HepG2 (cell line): Measurements from ENCODE around the gene ZBTB46. TPM values are rescaled to one million over a fixed set of nuclear protein-coding genes. Genes with fewer than 3 reads are reported as not detected.

Source experiments
- FIP1L1 ChIP-seq: fragments of 200-400 bp; formaldehyde crosslinking; IDR thresholded peaks from 2 replicates; pipeline ENCODE4 v1.6.1; 2018; ENCODE audit warnings: low read depth, mild to moderate bottlenecking, low read length, moderate library complexity, borderline replicate concordance; ENCODE audit not compliant: insufficient read depth
- GABPA ChIP-seq, 2 experiments: IDR thresholded peaks; 2 replicates each; pipeline ENCODE4 v1.6.1; 2011 to 2016; ENCODE audit warnings: low read depth in 2 of 2, low read length in 1 of 2, missing biosample characterization in 1 of 2, missing genetic modification characterization in 1 of 2
- HMG20A ChIP-seq: IDR thresholded peaks from 2 replicates; pipeline ENCODE4 v1.6.1; 2016; ENCODE audit warnings: borderline replicate concordance
- HNRNPLL ChIP-seq: fragments of 200-400 bp; formaldehyde crosslinking; IDR thresholded peaks from 2 replicates; pipeline ENCODE4 v1.6.1; 2017; ENCODE audit warnings: mild to moderate bottlenecking, low read depth, low read length; ENCODE audit not compliant: poor library complexity, severe bottlenecking
- LBX2 ChIP-seq: sonication (generic); formaldehyde crosslinking; IDR thresholded peaks from 2 replicates; pipeline ENCODE4 v1.5.0; 2020; ENCODE audit warnings: missing genetic modification reagents, mild to moderate bottlenecking, borderline replicate concordance
- MLLT10 ChIP-seq: sonication (generic); formaldehyde crosslinking; IDR thresholded peaks from 2 replicates; pipeline ENCODE4 v1.4.0; 2020; ENCODE audit warnings: missing genetic modification reagents
- MYNN ChIP-seq: sonication (generic); formaldehyde crosslinking; IDR thresholded peaks from 2 replicates; pipeline ENCODE4 v1.4.0; 2020; ENCODE audit warnings: mild to moderate bottlenecking, low read depth, missing genetic modification reagents
- POLR2AphosphoS5 ChIP-seq: IDR thresholded peaks from 2 replicates; pipeline ENCODE4 v1.6.1; 2012; ENCODE audit warnings: low read depth, low read length
- RNF2 ChIP-seq: fragments of 450-650 bp; conservative IDR thresholded peaks from 2 replicates; pipeline ENCODE4 v1.6.1; 2016; ENCODE audit warnings: low read depth
- SNAI1 ChIP-seq: sonication (generic); formaldehyde crosslinking; IDR thresholded peaks from 2 replicates; pipeline ENCODE4 v1.5.0; 2020; ENCODE audit warnings: mild to moderate bottlenecking, missing genetic modification reagents, borderline replicate concordance
- SNAPC4 ChIP-seq: sonication (generic); formaldehyde crosslinking; IDR thresholded peaks from 2 replicates; pipeline ENCODE4 v1.4.0; 2020; ENCODE audit warnings: mild to moderate bottlenecking, missing genetic modification reagents
- SP4 ChIP-seq: sonication (generic); formaldehyde crosslinking; IDR thresholded peaks from 2 replicates; pipeline ENCODE4 v1.8.1; 2023; ENCODE audit warnings: mild to moderate bottlenecking, missing genetic modification reagents
- ZFP36 ChIP-seq: fragments of 150-350 bp; IDR thresholded peaks from 2 replicates; pipeline ENCODE4 v1.6.1; 2018; ENCODE audit warnings: borderline replicate concordance, low read length, low read depth; ENCODE audit not compliant: partially characterized antibody
- ZFP36L2 ChIP-seq: sonication (generic); formaldehyde crosslinking; IDR thresholded peaks from 2 replicates; pipeline ENCODE4 v1.4.0; 2020; ENCODE audit warnings: missing genetic modification reagents
- ZFP82 ChIP-seq: sonication (generic); formaldehyde crosslinking; IDR thresholded peaks from 2 replicates; pipeline ENCODE4 v1.5.1; 2020; ENCODE audit warnings: mild to moderate bottlenecking, missing genetic modification reagents, borderline replicate concordance
- ZNF317 ChIP-seq: sonication (generic); formaldehyde crosslinking; IDR thresholded peaks from 2 replicates; pipeline ENCODE4 v1.5.0; 2020; ENCODE audit warnings: mild to moderate bottlenecking, missing genetic modification reagents
- ZNF468 ChIP-seq: sonication (generic); formaldehyde crosslinking; IDR thresholded peaks from 2 replicates; pipeline ENCODE4 v1.8.0; 2022; ENCODE audit warnings: mild to moderate bottlenecking, moderate library complexity, missing genetic modification reagents
- ZNF550 ChIP-seq: sonication (generic); formaldehyde crosslinking; IDR thresholded peaks from 2 replicates; pipeline ENCODE4 v1.4.0; 2020; ENCODE audit warnings: mild to moderate bottlenecking, missing genetic modification reagents, borderline replicate concordance
- ZNF589 ChIP-seq: sonication (generic); formaldehyde crosslinking; conservative IDR thresholded peaks from 2 replicates; pipeline ENCODE4 v1.8.0; 2022; ENCODE audit warnings: mild to moderate bottlenecking, moderate library complexity, missing genetic modification reagents
- ZNF674 ChIP-seq: sonication (generic); formaldehyde crosslinking; IDR thresholded peaks from 2 replicates; pipeline ENCODE4 v1.5.0; 2020; ENCODE audit warnings: low read depth, mild to moderate bottlenecking, missing genetic modification reagents
- ZNF766 ChIP-seq: sonication (generic); formaldehyde crosslinking; IDR thresholded peaks from 2 replicates; pipeline ENCODE4 v1.5.0; 2020; ENCODE audit warnings: missing genetic modification reagents, borderline replicate concordance
- ZNF788 ChIP-seq: sonication (generic); formaldehyde crosslinking; IDR thresholded peaks from 2 replicates; pipeline ENCODE4 v1.5.0; 2020; ENCODE audit warnings: mild to moderate bottlenecking, missing genetic modification reagents, borderline replicate concordance
- polyA plus RNA-seq, 8 experiments: library from polyadenylated mRNA; depleted of rRNA in 3 of 8; stranded (reverse) in 7 of 8; unstranded in 1 of 8; fragments of >200 nt; fragmentation: Illumina TruSeq in 4 of 8; extraction: Trizol in 4 of 8; gene quantifications; 2 replicates each; pipeline versions ENCODE4 v1.2.1 to v1.2.3, GENCODE V29; 2011 to 2016; ENCODE audit warnings: low read depth in 4 of 8, missing spikeins in 1 of 8, mixed read lengths in 1 of 8; ENCODE audit not compliant: insufficient read depth in 1 of 8
- total RNA-seq, 5 experiments: library from RNA; depleted of rRNA; stranded (reverse); fragments of >200 nt; fragmentation: Illumina TruSeq; extraction: Trizol; gene quantifications; 2 replicates each; pipeline ENCODE4 v1.2.3, GENCODE V29; 2016; ENCODE audit warnings: low read depth in 1 of 5
- TF ChIP-seq, protein P1 (sequence below): sonication (generic); formaldehyde crosslinking; IDR thresholded peaks from 2 replicates; pipeline ENCODE4 v1.8.0; 2022; ENCODE audit warnings: mild to moderate bottlenecking, missing genetic modification reagents; ENCODE audit not compliant: insufficient replicate concordance

ZBTB46 gene
- total and polyA plus RNA-seq, 2 of the 13 experiments (the other 11 are each of a cell fraction or from before 2014, with no cell fraction given): 1.6 to 13.5 TPM

- TF ChIP-seq ZFP36 (no peak), SNAI1 (CRISPR knock-in tag) (no peak), MLLT10 (CRISPR knock-in tag) (no peak), ZFP36L2 (CRISPR knock-in tag) (no peak), HMG20A (CRISPR knock-in tag) (no peak), ZNF589 (CRISPR knock-in tag) (no peak), FIP1L1 (peak; percentile 27; the same call in 1 of the 2 replicates), ZNF550 (CRISPR knock-in tag) (no peak), LBX2 (no peak), SP4 (CRISPR knock-in tag) (no peak), RNF2 (no peak), MYNN (CRISPR knock-in tag) (no peak), ZNF468 (no peak), ZFP82 (CRISPR knock-in tag) (no peak), ZNF674 (CRISPR knock-in tag) (no peak), ZNF317 (no peak), POLR2AphosphoS5 (peak; percentile 79), GABPA (IDR thresholded peaks at IDR 0.05; ENCODE audit: low read depth, low read length) (no peak), GABPA (CRISPR knock-in tag; IDR thresholded peaks at IDR 0.05; ENCODE audit: low read depth) (no peak), ZNF788 (no peak), ZNF766 (no peak), SNAPC4 (CRISPR knock-in tag) (0 out of 2 replicates have a peak, but pooled peaks have one; percentile 23), HNRNPLL (no peak)
- TF ChIP-seq, protein P1, sequence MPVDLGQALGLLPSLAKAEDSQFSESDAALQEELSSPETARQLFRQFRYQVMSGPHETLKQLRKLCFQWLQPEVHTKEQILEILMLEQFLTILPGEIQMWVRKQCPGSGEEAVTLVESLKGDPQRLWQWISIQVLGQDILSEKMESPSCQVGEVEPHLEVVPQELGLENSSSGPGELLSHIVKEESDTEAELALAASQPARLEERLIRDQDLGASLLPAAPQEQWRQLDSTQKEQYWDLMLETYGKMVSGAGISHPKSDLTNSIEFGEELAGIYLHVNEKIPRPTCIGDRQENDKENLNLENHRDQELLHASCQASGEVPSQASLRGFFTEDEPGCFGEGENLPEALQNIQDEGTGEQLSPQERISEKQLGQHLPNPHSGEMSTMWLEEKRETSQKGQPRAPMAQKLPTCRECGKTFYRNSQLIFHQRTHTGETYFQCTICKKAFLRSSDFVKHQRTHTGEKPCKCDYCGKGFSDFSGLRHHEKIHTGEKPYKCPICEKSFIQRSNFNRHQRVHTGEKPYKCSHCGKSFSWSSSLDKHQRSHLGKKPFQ: no peak
Measured at GRCh38 chr20:63744574-63745423, 86.3 kb downstream of the ZBTB46 start (continued).
